GM12875 (cell line): ENCODE data around the gene LRRC34.

Source experiments
- H3K4me3 ChIP-seq: one replicate; pipeline ENCODE4 v1.5.1; 2011; ENCODE audit warnings: low read depth, low read length, control low read depth
- CTCF ChIP-seq: IDR thresholded peaks from 2 replicates; pipeline ENCODE4 v1.5.1; 2011; ENCODE audit warnings: low read depth, mild to moderate bottlenecking, control low read depth, inconsistent platforms, low read length, moderate library complexity, borderline replicate concordance; ENCODE audit not compliant: insufficient read depth

LRRC34 gene

GRCh38 chr3:169754711-169755110 lies 58.0 kb downstream of the LRRC34 start:
- no peak for TF ChIP-seq CTCF
- H3K4me3 ChIP-seq, result no peak overlapping the region

GRCh38 chr3:169751875-169752274 lies 60.8 kb downstream of the LRRC34 start:
- no peak for TF ChIP-seq CTCF
- H3K4me3 ChIP-seq, result no peak overlapping the region

- H3K4me3 ChIP-seq, result no peak overlapping the region
- TF ChIP-seq CTCF, result no peak
Measured at GRCh38 chr3:169750665-169751064, 62.0 kb downstream of the LRRC34 start.

GRCh38 chr3:169748670-169749069 lies 64.0 kb downstream of the LRRC34 start:
- no peak overlapping the region for H3K4me3 ChIP-seq
- TF ChIP-seq CTCF, result no peak

GRCh38 chr3:169746924-169747323 lies 65.8 kb downstream of the LRRC34 start:
- no peak overlapping the region for H3K4me3 ChIP-seq
- no peak for TF ChIP-seq CTCF

GRCh38 chr3:169744366-169745054 lies 68.2 kb downstream of the LRRC34 start:
- H3K4me3 ChIP-seq, result no peak overlapping the region
- no peak for TF ChIP-seq CTCF
